Kidney (tissue), 14 donors: ENCODE data around the gene MT1A. TPM values are rescaled to one million over a fixed set of nuclear protein-coding genes. Genes with fewer than 3 reads are reported as not detected.
A peak's percentile ranks its signal among the peaks of the same experiment; 100 is the strongest.
"Not testable (repeated sequence)": the region's sequence is repeated elsewhere in the genome, so short reads cannot be mapped to it uniquely, and the experiment has no call there.

Experiments
- DNase-seq, 5 donors: peaks; one replicate each; pipeline ENCODE4 v3.0.0-alpha.2; 2013 to 2020
- FAIRE-seq: peaks from 2 replicates; lab custom pipeline; 2012; peaks lifted over from hg19 to GRCh38; lab: Jason Lieb, UNC
- H3K27ac ChIP-seq, 2 donors: one replicate each; pipeline ENCODE4 v1.7.0; 2013; ENCODE audit warnings: low read depth in 2 of 2, low read length in 2 of 2, inconsistent platforms in 1 of 2
- H3K27me3 ChIP-seq: one replicate; pipeline ENCODE4 v1.7.1; 2013; ENCODE audit warnings: low read length, inconsistent platforms; ENCODE audit not compliant: control insufficient read depth, insufficient read depth
- H3K36me3 ChIP-seq, 3 donors: one replicate each; pipeline versions ENCODE4 v1.7.0 to v1.7.1; 2013; ENCODE audit warnings: low read length in 3 of 3, control low read depth in 1 of 3, inconsistent platforms in 1 of 3; ENCODE audit not compliant: insufficient read depth in 3 of 3, control insufficient read depth in 2 of 3
- H3K4me1 ChIP-seq, 3 donors: one replicate each; pipeline versions ENCODE4 v1.7.0 to v1.7.1; 2013; ENCODE audit warnings: low read length in 3 of 3, inconsistent platforms in 1 of 3, low read depth in 1 of 3; ENCODE audit not compliant: control insufficient read depth in 2 of 3, insufficient read depth in 2 of 3
- H3K4me3 ChIP-seq, 3 donors: one replicate each; pipeline versions ENCODE4 v1.7.0 to v1.8.1; 2013; ENCODE audit warnings: low read length in 3 of 3, control low read depth in 1 of 3, inconsistent platforms in 1 of 3
- H3K9ac ChIP-seq, 3 donors: one replicate each; pipeline versions ENCODE4 v1.7.0 to v1.7.1; 2013; ENCODE audit warnings: low read length in 3 of 3, control low read depth in 1 of 3, inconsistent platforms in 1 of 3
- H3K9me3 ChIP-seq, 3 donors: one replicate each; pipeline versions ENCODE4 v1.7.0 to v1.7.1; 2013; ENCODE audit warnings: low read length in 3 of 3, control low read depth in 1 of 3, inconsistent platforms in 1 of 3; ENCODE audit not compliant: control insufficient read depth in 2 of 3, insufficient read depth in 1 of 3
- CTCF ChIP-seq: IDR thresholded peaks from 3 replicates; pipeline ENCODE4 v1.5.1; 2012; ENCODE audit warnings: mild to moderate bottlenecking, moderate library complexity, borderline replicate concordance; ENCODE audit not compliant: insufficient read depth; ENCODE audit errors: extremely low read depth
- intact Hi-C: fragments of 100-400 bp; cut with DNase I; formaldehyde crosslinking; loops from one replicate; pipeline ENCODE4 v1.11.1; 2022
- polyA plus RNA-seq: library from polyadenylated mRNA; stranded (reverse); fragments of 350-450 nt; fragmentation: Illumina TruSeq; extraction: RNeasy Lipid Tissue Mini Kit (QIAGEN cat#74804); gene quantifications from one replicate; pipeline ENCODE4 v1.2.3, GENCODE V29; 2014; ENCODE audit warnings: low read depth, low replicate concordance; ENCODE audit not compliant: insufficient read depth
- total RNA-seq: library from RNA; stranded (reverse); fragmentation: NEBNext Ultra II Directional; extraction: Animal tissue kit (Norgen Biotek cat#: 25700); gene quantifications from one replicate; pipeline ENCODE4 v1.2.1, GENCODE V29; 2021
- donor health status: control.
- donor health status: control.
- donor health status: control.
- donor health status: control.
- donor health status: control.
- donor health status: DM: yes; HTN: yes; CAD: no.
- donor health status: Normal renal cell carcinoma (clear cell type).

The MT1A gene
- total and polyA plus RNA-seq, 2 donors from 2014 or later: 3.1 to 19.8 TPM

- Histone ChIP-seq H3K36me3 (no peaks in the 10 kb centered on the region), H3K9ac (no peak overlapping the region), H3K4me3 (peak overlapping the region in 1 of 3 donors; percentile 61), H3K27ac (no peak overlapping the region), H3K4me1 (peaks cover 0 to 13% (median 0%) of the 10 kb centered on the region in 3 donors), H3K9me3 (no peaks in the 10 kb centered on the region), H3K27me3 (peaks cover 9% of the 10 kb centered on the region)
- FAIRE-seq: no peak
- DNase-seq: peak in 1 of 5 donors; percentile 32
- TF ChIP-seq CTCF: no peak
- intact Hi-C loops: no loop called here
These were observed 20.3 kb upstream of the MT1A start for GRCh38 chr16:56618138-56618537.

GRCh38 chr16:56620339-56620897 lies 18.0 kb upstream of the MT1A start:
- H3K27me3 ChIP-seq: peaks cover 9% of the 10 kb centered on the region
- no peaks in the 10 kb centered on the region for H3K9me3 ChIP-seq
- no peak overlapping the region for H3K4me3 ChIP-seq
- intact Hi-C loops: no loop called here
- H3K9ac ChIP-seq: no peak overlapping the region
- DNase-seq (no peak), FAIRE-seq (no peak)
- H3K27ac ChIP-seq: no peak overlapping the region
- no peak for TF ChIP-seq CTCF
- H3K36me3 ChIP-seq: no peaks in the 10 kb centered on the region
- peaks cover 0 to 13% (median 0%) of the 10 kb centered on the region in 3 donors for H3K4me1 ChIP-seq

- H3K9ac ChIP-seq, H3K36me3 ChIP-seq, H3K4me3 ChIP-seq, H3K9me3 ChIP-seq, intact Hi-C loops, DNase-seq, H3K27ac ChIP-seq, H3K27me3 ChIP-seq, FAIRE-seq: not testable (repeated sequence)
- peaks cover 0 to 14% (median 0%) of the 10 kb centered on the region in 3 donors for H3K4me1 ChIP-seq
These were observed 16.6 kb upstream of the MT1A start for GRCh38 chr16:56621665-56622445.

- H3K9me3 ChIP-seq, H3K36me3 ChIP-seq, H3K27ac ChIP-seq, FAIRE-seq, H3K4me3 ChIP-seq, H3K4me1 ChIP-seq, intact Hi-C loops, H3K27me3 ChIP-seq, DNase-seq, H3K9ac ChIP-seq: not testable (repeated sequence)
These were observed 15.3 kb upstream of the MT1A start for GRCh38 chr16:56623184-56623583.
